Measurements from ENCODE around the gene ACADSB.

DNA sequence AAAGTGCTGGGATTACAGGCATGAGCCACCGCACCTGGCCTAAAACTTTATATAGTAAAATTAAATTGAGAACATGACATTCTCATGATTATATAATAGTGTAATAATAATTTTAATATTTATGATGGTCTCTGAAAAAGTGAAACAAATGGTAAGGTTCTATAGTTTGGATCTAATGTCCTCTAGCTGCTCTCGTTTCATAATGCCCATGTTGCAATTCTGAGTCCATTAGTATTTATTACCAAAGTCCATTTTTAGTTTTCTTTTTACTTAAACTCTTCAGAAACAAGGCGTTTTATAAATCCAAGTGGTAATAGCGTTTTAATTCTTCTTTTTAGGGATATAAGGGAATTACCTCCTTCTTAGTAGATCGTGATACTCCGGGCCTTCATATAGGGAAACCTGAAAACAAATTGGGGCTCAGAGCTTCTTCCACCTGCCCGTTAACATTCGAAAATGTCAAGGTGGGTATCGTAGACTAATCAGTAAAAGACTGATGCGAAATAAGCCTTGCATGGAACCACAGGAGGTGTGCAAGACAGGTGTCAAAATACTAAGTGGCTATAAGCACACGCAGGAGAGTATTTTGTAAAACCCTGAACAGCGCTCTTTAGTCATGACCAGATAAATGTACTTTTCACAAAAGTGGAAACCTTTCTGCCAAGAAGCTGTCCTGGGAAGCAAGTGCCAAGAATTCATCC is 34.1 kb downstream of the ACADSB start:
- TF ChIP-seq, protein P1, sequence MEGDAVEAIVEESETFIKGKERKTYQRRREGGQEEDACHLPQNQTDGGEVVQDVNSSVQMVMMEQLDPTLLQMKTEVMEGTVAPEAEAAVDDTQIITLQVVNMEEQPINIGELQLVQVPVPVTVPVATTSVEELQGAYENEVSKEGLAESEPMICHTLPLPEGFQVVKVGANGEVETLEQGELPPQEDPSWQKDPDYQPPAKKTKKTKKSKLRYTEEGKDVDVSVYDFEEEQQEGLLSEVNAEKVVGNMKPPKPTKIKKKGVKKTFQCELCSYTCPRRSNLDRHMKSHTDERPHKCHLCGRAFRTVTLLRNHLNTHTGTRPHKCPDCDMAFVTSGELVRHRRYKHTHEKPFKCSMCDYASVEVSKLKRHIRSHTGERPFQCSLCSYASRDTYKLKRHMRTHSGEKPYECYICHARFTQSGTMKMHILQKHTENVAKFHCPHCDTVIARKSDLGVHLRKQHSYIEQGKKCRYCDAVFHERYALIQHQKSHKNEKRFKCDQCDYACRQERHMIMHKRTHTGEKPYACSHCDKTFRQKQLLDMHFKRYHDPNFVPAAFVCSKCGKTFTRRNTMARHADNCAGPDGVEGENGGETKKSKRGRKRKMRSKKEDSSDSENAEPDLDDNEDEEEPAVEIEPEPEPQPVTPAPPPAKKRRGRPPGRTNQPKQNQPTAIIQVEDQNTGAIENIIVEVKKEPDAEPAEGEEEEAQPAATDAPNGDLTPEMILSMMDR (IDR thresholded peaks at IDR 0.05; ENCODE audit: insufficient read depth, low read length), result no peak
- TF ChIP-seq POLR2AphosphoS5 (IDR thresholded peaks at IDR 0.05; ENCODE audit: low read depth), result no peak

All from HL-60 (cell line).